Measurements from ENCODE around the gene SLC12A8.

GRCh38 chr3:125121246-125122010 is 91.1 kb downstream of the SLC12A8 start:
- TF ChIP-seq CTCF (IDR thresholded peaks at IDR 0.05; ENCODE audit: low read length) = no peak
- TF ChIP-seq EZH2 (optimal IDR thresholded peaks at IDR 0.05; ENCODE audit: low read depth, low read length) = no peak
